ENCODE data around the gene USH1C. TPM values are rescaled to one million over a fixed set of nuclear protein-coding genes. Genes with fewer than 3 reads are reported as not detected.

Gene USH1C
- total RNA-seq, 1 donor from 2014 or later = 0.72 TPM

DNA sequence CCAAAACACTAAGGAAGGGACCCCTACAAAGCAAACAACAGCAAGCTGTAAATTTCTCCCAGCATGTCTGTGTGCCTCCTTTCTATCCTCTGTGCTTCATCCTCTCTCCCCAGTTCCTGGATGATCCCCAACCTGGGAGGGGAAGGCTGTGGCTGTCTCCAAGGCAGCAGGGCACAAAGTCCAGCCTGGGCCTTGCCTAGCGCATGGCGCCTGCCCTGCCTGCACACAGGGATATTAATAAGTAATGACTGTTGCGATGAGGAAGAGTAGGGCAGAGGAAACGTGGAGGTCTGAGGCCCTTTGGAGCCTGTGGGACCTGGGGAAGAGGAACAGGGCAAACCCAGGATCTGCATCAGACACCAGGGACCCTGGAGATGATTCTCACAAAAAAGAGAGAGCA is 2.0 kb downstream of the USH1C start:
- H3K4me1 Mint-ChIP-seq (ENCODE audit: low read depth) = peaks cover 4% of the 10 kb centered on the region
- DNase-seq (ENCODE audit: low spot score) = peak; percentile 29
- H3K27me3 Mint-ChIP-seq (ENCODE audit: low read depth) = peaks cover 65% of the 10 kb centered on the region
- no peak overlapping the region for H3K27ac Mint-ChIP-seq (ENCODE audit: unreplicated experiment)
- no peak overlapping the region for H3K4me3 Mint-ChIP-seq (ENCODE audit: unreplicated experiment)
- TF ChIP-seq, protein P1, sequence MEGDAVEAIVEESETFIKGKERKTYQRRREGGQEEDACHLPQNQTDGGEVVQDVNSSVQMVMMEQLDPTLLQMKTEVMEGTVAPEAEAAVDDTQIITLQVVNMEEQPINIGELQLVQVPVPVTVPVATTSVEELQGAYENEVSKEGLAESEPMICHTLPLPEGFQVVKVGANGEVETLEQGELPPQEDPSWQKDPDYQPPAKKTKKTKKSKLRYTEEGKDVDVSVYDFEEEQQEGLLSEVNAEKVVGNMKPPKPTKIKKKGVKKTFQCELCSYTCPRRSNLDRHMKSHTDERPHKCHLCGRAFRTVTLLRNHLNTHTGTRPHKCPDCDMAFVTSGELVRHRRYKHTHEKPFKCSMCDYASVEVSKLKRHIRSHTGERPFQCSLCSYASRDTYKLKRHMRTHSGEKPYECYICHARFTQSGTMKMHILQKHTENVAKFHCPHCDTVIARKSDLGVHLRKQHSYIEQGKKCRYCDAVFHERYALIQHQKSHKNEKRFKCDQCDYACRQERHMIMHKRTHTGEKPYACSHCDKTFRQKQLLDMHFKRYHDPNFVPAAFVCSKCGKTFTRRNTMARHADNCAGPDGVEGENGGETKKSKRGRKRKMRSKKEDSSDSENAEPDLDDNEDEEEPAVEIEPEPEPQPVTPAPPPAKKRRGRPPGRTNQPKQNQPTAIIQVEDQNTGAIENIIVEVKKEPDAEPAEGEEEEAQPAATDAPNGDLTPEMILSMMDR (IDR thresholded peaks at IDR 0.05) = no peak
- no peaks in the 10 kb centered on the region for H3K9me3 Mint-ChIP-seq (ENCODE audit: low read depth)
- peaks cover under 1% of the 10 kb centered on the region for H3K36me3 Mint-ChIP-seq (ENCODE audit: low read depth)

GRCh38 chr11:17541330-17541885 is 2.8 kb downstream of the USH1C start:
- peak; percentile 36 for DNase-seq (ENCODE audit: low spot score)
- H3K27ac Mint-ChIP-seq (ENCODE audit: unreplicated experiment) = no peak overlapping the region
- no peaks in the 10 kb centered on the region for H3K4me1 Mint-ChIP-seq (ENCODE audit: low read depth)
- H3K27me3 Mint-ChIP-seq (ENCODE audit: low read depth) = peaks cover 63% of the 10 kb centered on the region
- H3K9me3 Mint-ChIP-seq (ENCODE audit: low read depth) = no peaks in the 10 kb centered on the region
- no peak overlapping the region for H3K4me3 Mint-ChIP-seq (ENCODE audit: unreplicated experiment)
- TF ChIP-seq, protein P1 (IDR thresholded peaks at IDR 0.05) = no peak
- no peaks in the 10 kb centered on the region for H3K36me3 Mint-ChIP-seq (ENCODE audit: low read depth)

DNA sequence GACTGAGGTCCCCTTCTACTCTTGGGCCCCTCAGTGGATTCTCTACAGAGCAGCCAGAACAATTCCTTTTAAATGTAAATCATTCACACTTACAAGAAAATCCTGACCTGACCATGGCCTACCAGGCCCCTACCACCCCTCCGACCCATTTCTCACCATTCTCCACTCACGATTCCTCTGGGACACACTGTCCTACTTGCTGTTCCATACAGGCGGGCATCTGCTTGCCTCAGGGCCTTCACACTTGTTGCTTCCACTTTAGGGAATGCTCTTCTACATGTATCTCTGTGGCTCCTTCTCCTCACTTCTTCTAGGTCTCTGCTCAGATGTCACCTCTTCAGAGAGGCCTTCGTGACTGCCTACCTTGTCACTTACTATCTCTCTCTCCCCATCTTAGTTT is 3.4 kb downstream of the USH1C start:
- no peak for DNase-seq (ENCODE audit: low spot score)
- Mint-ChIP-seq H3K9me3 (ENCODE audit: low read depth) (no peaks in the 10 kb centered on the region), H3K27me3 (ENCODE audit: low read depth) (peaks cover 57% of the 10 kb centered on the region), H3K4me3 (ENCODE audit: unreplicated experiment) (no peak overlapping the region), H3K4me1 (ENCODE audit: low read depth) (no peaks in the 10 kb centered on the region), H3K36me3 (ENCODE audit: low read depth) (no peaks in the 10 kb centered on the region), H3K27ac (ENCODE audit: unreplicated experiment) (no peak overlapping the region)
- TF ChIP-seq, protein P1 (IDR thresholded peaks at IDR 0.05) = no peak

DNA sequence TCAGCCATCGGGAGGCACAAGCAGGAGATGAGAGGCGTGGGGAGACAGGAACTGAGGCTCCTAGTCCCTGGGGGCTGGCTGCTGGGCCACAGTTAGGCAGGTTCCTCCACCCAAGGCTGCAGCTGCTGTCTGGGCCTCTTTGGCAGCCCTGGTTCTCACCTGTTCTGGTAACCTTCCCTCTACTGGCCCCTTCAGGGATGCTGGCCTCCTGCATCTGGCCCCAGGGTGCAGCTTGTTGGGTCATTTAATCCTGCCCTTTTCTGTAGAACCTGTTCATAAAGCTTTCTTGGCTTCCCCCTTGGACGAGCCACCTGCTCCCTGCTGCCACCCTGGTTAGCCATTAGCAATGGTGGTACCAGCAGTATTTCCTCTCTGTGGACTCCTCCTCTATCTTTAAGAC is 5.5 kb downstream of the USH1C start:
- TF ChIP-seq, protein P1 (IDR thresholded peaks at IDR 0.05) = no peak
- Mint-ChIP-seq H3K4me1 (ENCODE audit: low read depth) (no peaks in the 10 kb centered on the region), H3K27ac (ENCODE audit: unreplicated experiment) (no peak overlapping the region), H3K4me3 (ENCODE audit: unreplicated experiment) (no peak overlapping the region), H3K9me3 (ENCODE audit: low read depth) (no peaks in the 10 kb centered on the region), H3K36me3 (ENCODE audit: low read depth) (no peaks in the 10 kb centered on the region), H3K27me3 (ENCODE audit: low read depth) (peaks cover 55% of the 10 kb centered on the region)
- peak; percentile 46 for DNase-seq (ENCODE audit: low spot score)

- peaks cover 51% of the 10 kb centered on the region for H3K27me3 Mint-ChIP-seq (ENCODE audit: low read depth)
- no peaks in the 10 kb centered on the region for H3K4me1 Mint-ChIP-seq (ENCODE audit: low read depth)
- no peak overlapping the region for H3K4me3 Mint-ChIP-seq (ENCODE audit: unreplicated experiment)
- no peak overlapping the region for H3K27ac Mint-ChIP-seq (ENCODE audit: unreplicated experiment)
- TF ChIP-seq, protein P1 (IDR thresholded peaks at IDR 0.05) = no peak
- peak; percentile 5 for DNase-seq (ENCODE audit: low spot score)
- no peaks in the 10 kb centered on the region for H3K9me3 Mint-ChIP-seq (ENCODE audit: low read depth)
- no peaks in the 10 kb centered on the region for H3K36me3 Mint-ChIP-seq (ENCODE audit: low read depth)
These were observed 6.2 kb downstream of the USH1C start for GRCh38 chr11:17538054-17538453.
